Activated CD4-positive, alpha-beta memory T cell treated with anti-CD3 and anti-CD28 coated beads for 36 hours (primary cell): ENCODE data around the gene GPR137B. TPM values are rescaled to one million over a fixed set of nuclear protein-coding genes. Genes with fewer than 3 reads are reported as not detected.
A peak's percentile ranks its signal among the peaks of the same experiment; 100 is the strongest.

Source experiments
- CTCF ChIA-PET: fragments of 350-600 bp; sonication (Branson Sonifier 250); formaldehyde crosslinking; loops from one replicate; lab custom pipeline; 2021; ENCODE audit warnings: antibody characterized with exemption, inconsistent platforms; lab: Charles Lee
- POLR2A ChIA-PET: fragments of 350-600 bp; sonication (Branson Sonifier 250); formaldehyde crosslinking; loops from one replicate; lab custom pipeline; 2021; ENCODE audit warnings: antibody characterized with exemption; lab: Charles Lee
- DNase-seq: peaks from one replicate; pipeline ENCODE4 v3.0.0-alpha.2; 2020
- H3K27ac Mint-ChIP-seq: one replicate; pipeline ENCODE4 v1.8.0; 2021; ENCODE audit warnings: mixed read lengths
- H3K27me3 Mint-ChIP-seq: one replicate; pipeline ENCODE4 v1.8.0; 2021; ENCODE audit warnings: mixed read lengths
- H3K36me3 Mint-ChIP-seq: one replicate; pipeline ENCODE4 v1.8.0; 2021; ENCODE audit warnings: mixed read lengths
- H3K4me1 Mint-ChIP-seq: one replicate; pipeline ENCODE4 v1.8.0; 2021; ENCODE audit warnings: low read depth, mixed read lengths
- H3K4me3 Mint-ChIP-seq: one replicate; pipeline ENCODE4 v1.8.0; 2021; ENCODE audit warnings: mild to moderate bottlenecking, mixed read lengths
- H3K9me3 Mint-ChIP-seq: one replicate; pipeline ENCODE4 v1.8.0; 2021; ENCODE audit warnings: mixed read lengths
- intact Hi-C: fragments of 100-400 bp; cut with micrococcal nuclease; formaldehyde crosslinking; loops from one replicate; pipeline ENCODE4 v1.15.1; 2023
- total RNA-seq, 2 experiments: library from RNA; stranded (reverse); gene quantifications; one replicate each; pipeline ENCODE4 v1.2.3, GENCODE V29; 2021

Gene GPR137B
- total RNA-seq, 2 experiments from 2014 or later: 5.6 TPM

DNA sequence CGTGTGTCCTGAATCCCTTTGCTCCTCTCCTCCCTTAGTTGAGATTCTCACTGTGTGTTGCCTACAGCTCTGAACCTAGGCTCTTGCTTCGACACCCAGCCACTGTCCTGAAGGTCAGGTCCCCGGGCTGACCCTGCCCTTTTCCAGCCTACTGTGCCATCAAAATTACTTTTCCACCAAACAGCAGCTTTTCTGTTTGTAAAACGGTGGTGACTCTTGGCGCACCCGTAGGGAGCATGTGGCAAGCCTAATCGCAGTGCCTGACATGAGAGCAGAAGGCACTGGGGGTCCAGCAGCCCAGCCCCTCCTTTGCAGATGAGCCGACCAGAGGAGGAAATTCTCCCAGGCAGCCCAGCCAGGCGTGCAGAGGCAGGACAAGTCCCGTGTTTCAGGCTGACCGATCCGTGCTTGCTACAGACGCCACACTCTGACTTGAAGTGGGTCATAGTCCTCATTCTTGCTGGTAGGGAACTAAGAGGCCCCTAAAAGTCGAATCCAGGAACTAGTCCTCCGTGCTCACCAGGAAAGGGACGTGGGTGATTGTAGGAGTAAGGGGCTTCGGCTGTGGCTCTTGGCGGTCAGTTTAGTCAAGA is 6.8 kb downstream of the GPR137B start:
- ChIA-PET POLR2A (no interaction called here), CTCF (no interaction called here)
- H3K36me3 Mint-ChIP-seq: no peaks in the 10 kb centered on the region
- peaks cover 10% of the 10 kb centered on the region for H3K4me1 Mint-ChIP-seq
- intact Hi-C loops: no loop called here
- no peak overlapping the region for H3K27ac Mint-ChIP-seq
- H3K9me3 Mint-ChIP-seq: no peaks in the 10 kb centered on the region
- H3K27me3 Mint-ChIP-seq: no peaks in the 10 kb centered on the region
- DNase-seq: no peak
- no peak overlapping the region for H3K4me3 Mint-ChIP-seq

GRCh38 chr1:236149696-236150228 is 7.4 kb downstream of the GPR137B start:
- intact Hi-C loops: no loop called here
- CTCF ChIA-PET: no interaction called here
- Mint-ChIP-seq H3K27ac (no peak overlapping the region), H3K36me3 (no peaks in the 10 kb centered on the region), H3K27me3 (no peaks in the 10 kb centered on the region), H3K4me3 (no peak overlapping the region), H3K4me1 (peaks cover 4% of the 10 kb centered on the region), H3K9me3 (no peaks in the 10 kb centered on the region)
- POLR2A ChIA-PET: no interaction called here
- no peak for DNase-seq

DNA sequence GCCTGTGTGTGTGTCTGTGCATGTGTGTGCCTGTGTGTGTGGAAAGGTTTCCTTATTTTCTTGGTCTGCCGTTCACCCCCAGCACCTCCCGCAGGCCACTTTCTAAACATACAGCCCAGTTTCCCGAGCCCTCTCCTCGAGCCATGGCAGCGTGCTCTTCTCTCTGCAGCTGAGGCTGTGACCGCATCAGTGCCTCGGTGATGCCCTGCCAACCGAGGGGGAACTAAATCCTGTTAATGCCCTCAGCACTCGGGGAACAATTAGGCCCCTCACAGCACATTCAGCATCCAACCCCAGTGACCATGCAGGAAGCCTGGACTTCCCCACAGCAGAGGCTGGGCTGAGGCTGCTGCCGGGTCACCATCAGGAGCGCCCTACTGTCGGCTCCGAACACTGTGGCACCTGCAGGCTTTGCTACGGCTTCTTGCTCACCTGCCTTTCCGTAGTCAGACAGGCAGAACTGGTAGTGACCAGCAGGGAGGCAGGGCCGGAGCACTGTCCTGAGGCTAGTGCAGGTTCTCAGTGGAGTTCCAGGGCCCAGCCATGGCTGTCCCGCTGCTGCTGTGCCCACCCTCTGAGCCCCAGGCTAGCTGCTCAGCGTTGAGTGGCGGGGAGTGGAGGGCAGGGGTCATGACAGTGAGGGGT is 8.1 kb downstream of the GPR137B start:
- DNase-seq: no peak
- CTCF ChIA-PET: no interaction called here
- Mint-ChIP-seq H3K36me3 (no peaks in the 10 kb centered on the region), H3K27me3 (no peaks in the 10 kb centered on the region), H3K9me3 (no peaks in the 10 kb centered on the region), H3K27ac (no peak overlapping the region), H3K4me1 (peaks cover 2% of the 10 kb centered on the region), H3K4me3 (no peak overlapping the region)
- POLR2A ChIA-PET: no interaction called here
- intact Hi-C loops: no loop called here

DNA sequence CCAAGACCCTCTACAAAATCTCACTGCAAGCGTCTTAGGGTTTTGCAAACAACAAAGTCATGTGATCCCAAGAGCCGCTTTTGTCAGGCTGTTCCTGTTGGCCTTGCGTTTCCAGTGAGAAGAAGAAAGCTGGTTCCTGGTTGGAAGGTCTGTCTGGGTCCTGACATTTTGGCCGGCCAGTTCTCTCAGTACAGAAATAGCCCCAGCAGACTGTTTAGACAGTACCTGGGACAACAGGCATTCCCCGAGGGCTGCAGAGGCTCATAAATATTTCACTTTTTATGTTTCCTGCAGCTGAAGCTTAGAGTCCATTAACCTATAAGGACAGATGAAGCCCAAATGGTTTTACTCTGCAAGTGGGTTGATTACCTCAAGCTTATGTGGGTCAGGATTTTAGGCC is 8.6 kb downstream of the GPR137B start:
- POLR2A ChIA-PET: no interaction called here
- intact Hi-C loops: no loop called here
- Mint-ChIP-seq H3K4me3 (no peak overlapping the region), H3K4me1 (peaks cover 6% of the 10 kb centered on the region), H3K27ac (no peak overlapping the region), H3K27me3 (no peaks in the 10 kb centered on the region), H3K9me3 (no peaks in the 10 kb centered on the region), H3K36me3 (no peaks in the 10 kb centered on the region)
- DNase-seq: no peak
- CTCF ChIA-PET: no interaction called here

- DNase-seq: no peak
- CTCF ChIA-PET: no interaction called here
- H3K4me1 Mint-ChIP-seq: peaks cover 15% of the 10 kb centered on the region
- no peak overlapping the region for H3K4me3 Mint-ChIP-seq
- no peaks in the 10 kb centered on the region for H3K36me3 Mint-ChIP-seq
- no peaks in the 10 kb centered on the region for H3K27me3 Mint-ChIP-seq
- H3K27ac Mint-ChIP-seq: no peak overlapping the region
- POLR2A ChIA-PET: no interaction called here
- intact Hi-C loops: no loop called here
- H3K9me3 Mint-ChIP-seq: no peaks in the 10 kb centered on the region
Measured at GRCh38 chr1:236151739-236152424, 9.5 kb downstream of the GPR137B start.

DNA sequence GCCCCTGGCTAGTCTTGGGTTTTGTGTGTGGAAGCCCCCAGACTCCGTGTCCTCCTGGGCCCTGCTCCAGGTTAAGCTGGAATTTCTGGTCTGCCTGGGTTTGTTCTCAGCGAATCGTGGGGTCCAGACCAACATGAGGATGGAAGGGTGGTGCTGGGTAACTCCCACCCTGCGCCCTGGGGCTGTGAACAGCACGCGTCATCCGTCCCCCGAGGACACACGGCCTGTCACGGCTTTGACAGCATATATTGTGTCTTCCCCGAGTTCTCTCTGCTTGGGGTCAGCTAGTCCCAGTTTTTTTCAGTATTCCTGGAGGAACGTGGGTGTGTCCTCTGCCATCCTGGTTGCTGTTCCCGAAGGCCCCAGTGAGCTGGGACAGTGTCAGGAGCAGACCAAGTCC is 11.8 kb downstream of the GPR137B start:
- POLR2A ChIA-PET: interaction anchor here (1.0 kb wide), 1 partner anchor 10 kb away, joined by 3 read pairs; no protein-coding TSS in a partner anchor
- Mint-ChIP-seq H3K9me3 (no peaks in the 10 kb centered on the region), H3K27me3 (no peaks in the 10 kb centered on the region), H3K4me3 (no peak overlapping the region), H3K36me3 (no peaks in the 10 kb centered on the region), H3K4me1 (peaks cover 25% of the 10 kb centered on the region), H3K27ac (no peak overlapping the region)
- intact Hi-C loops: no loop called here
- CTCF ChIA-PET: no interaction called here
- DNase-seq: no peak

GRCh38 chr1:236154671-236155398 is 12.5 kb downstream of the GPR137B start:
- Mint-ChIP-seq H3K27me3 (no peaks in the 10 kb centered on the region), H3K36me3 (no peaks in the 10 kb centered on the region), H3K4me1 (peaks cover 28% of the 10 kb centered on the region), H3K27ac (no peak overlapping the region), H3K4me3 (no peak overlapping the region), H3K9me3 (no peaks in the 10 kb centered on the region)
- CTCF ChIA-PET: no interaction called here
- DNase-seq: no peak
- intact Hi-C loops: loop anchor here (5.0 kb wide), 2 partner anchors 33 to 127 kb away; partner anchors contain the start of gene ERO1B
- POLR2A ChIA-PET: interaction anchor here (1.0 to 1.9 kb wide), 2 partner anchors 11 to 12 kb away, joined by 3 to 9 read pairs; partner anchors contain the start of gene GPR137B

- DNase-seq: no peak
- Mint-ChIP-seq H3K27ac (no peak overlapping the region), H3K9me3 (peaks cover under 1% of the 10 kb centered on the region), H3K27me3 (no peaks in the 10 kb centered on the region), H3K4me1 (peaks cover 33% of the 10 kb centered on the region), H3K36me3 (peaks cover 1% of the 10 kb centered on the region), H3K4me3 (no peak overlapping the region)
- ChIA-PET POLR2A (interaction anchor here (1.9 kb wide), 1 partner anchor 12 kb away, joined by 9 read pairs; the partner anchor contains the start of gene GPR137B), CTCF (no interaction called here)
- intact Hi-C loops: loop anchor here (5.0 kb wide), 2 partner anchors 33 to 127 kb away; partner anchors contain the start of gene ERO1B
Measured at GRCh38 chr1:236155399-236155767, 13.0 kb downstream of the GPR137B start.

DNA sequence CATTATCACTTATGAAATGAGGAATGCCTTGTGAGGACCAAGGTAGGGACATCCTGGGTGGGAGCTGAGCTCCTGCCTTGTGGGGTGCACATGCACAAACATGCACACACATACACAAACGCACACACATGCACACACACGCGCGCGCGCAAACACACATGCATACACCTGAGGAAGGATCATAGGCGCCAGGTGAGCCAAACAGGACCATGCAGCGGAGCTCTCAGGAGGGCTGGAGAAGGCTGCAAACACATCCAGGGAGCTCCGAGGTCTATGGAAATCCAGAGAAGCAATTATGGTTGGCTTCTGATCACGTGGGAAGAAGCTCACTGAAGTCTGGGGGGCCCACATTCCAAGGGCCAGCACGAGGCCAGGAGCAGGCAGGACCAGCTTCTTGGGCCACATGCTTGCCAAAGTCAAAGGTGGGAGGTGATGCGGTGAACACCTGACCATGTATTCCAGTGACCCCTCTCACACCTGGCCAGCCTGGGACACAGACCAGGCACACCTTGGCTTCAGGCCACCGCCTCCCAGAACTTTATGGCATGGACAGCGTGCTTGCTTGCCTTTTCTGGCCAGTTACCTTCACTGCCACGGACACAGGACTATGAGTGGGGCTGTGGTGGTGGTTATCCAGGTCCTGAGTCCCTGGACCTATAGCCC is 13.6 kb downstream of the GPR137B start:
- H3K4me3 Mint-ChIP-seq: no peak overlapping the region
- CTCF ChIA-PET: interaction anchor here (0.7 kb wide), 1 partner anchor 1081 kb away, joined by 3 read pairs; no protein-coding TSS in a partner anchor
- intact Hi-C loops: loop anchor here (1.0 to 5.0 kb wide), 4 partner anchors 12 to 126 kb away; partner anchors contain the start of gene ERO1B
- peaks cover 7% of the 10 kb centered on the region for H3K36me3 Mint-ChIP-seq
- peaks cover 6% of the 10 kb centered on the region for H3K9me3 Mint-ChIP-seq
- no peak overlapping the region for H3K27ac Mint-ChIP-seq
- no peak for DNase-seq
- POLR2A ChIA-PET: interaction anchor here (1.9 kb wide), 1 partner anchor 13 kb away, joined by 9 read pairs; the partner anchor contains the start of gene GPR137B
- H3K27me3 Mint-ChIP-seq: no peaks in the 10 kb centered on the region
- H3K4me1 Mint-ChIP-seq: peaks cover 36% of the 10 kb centered on the region

- peak; percentile 72 for DNase-seq
- peaks cover 14% of the 10 kb centered on the region for H3K36me3 Mint-ChIP-seq
- H3K4me3 Mint-ChIP-seq: no peak overlapping the region
- H3K4me1 Mint-ChIP-seq: peaks cover 36% of the 10 kb centered on the region
- no peaks in the 10 kb centered on the region for H3K27me3 Mint-ChIP-seq
- POLR2A ChIA-PET: interaction anchor here (1.9 kb wide), 1 partner anchor 13 kb away, joined by 9 read pairs; the partner anchor contains the start of gene GPR137B
- intact Hi-C loops: loop anchor here (1.0 to 5.0 kb wide), 4 partner anchors 12 to 126 kb away; partner anchors contain the start of gene ERO1B
- peaks cover 13% of the 10 kb centered on the region for H3K9me3 Mint-ChIP-seq
- no peak overlapping the region for H3K27ac Mint-ChIP-seq
- CTCF ChIA-PET: interaction anchor here (0.7 kb wide), 1 partner anchor 1081 kb away, joined by 3 read pairs; no protein-coding TSS in a partner anchor
Measured at GRCh38 chr1:236156512-236157208, 14.3 kb downstream of the GPR137B start.
